NCI-H2196 (cell line): ENCODE measurements around the gene ADM5.

Experiments used
- DNase-seq: peaks from one replicate; lab custom pipeline; 2025; ENCODE audit not compliant: unreplicated experiment; lab: John Stamatoyannopoulos, UW

ADM5 gene

DNA sequence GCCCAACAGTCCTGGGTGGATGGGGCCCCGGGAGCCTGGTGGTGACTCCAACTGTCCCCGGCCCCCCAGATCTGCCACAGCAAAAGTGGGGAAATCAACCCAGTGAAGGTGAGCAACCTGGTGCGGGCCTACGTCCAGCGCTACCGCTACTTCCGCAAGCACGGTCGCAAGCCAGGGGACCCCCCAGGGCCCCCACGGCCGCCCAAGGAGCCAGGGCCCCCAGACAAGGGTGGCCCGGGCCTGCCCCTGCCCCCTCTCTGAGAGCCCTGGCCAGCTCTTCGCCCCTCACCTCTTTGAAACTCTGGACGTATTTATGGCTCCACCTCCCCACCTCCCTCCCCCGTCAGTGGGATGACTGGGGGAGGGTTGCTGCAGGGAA is 31.3 kb upstream of the ADM5 start:
- no peak for DNase-seq

DNA sequence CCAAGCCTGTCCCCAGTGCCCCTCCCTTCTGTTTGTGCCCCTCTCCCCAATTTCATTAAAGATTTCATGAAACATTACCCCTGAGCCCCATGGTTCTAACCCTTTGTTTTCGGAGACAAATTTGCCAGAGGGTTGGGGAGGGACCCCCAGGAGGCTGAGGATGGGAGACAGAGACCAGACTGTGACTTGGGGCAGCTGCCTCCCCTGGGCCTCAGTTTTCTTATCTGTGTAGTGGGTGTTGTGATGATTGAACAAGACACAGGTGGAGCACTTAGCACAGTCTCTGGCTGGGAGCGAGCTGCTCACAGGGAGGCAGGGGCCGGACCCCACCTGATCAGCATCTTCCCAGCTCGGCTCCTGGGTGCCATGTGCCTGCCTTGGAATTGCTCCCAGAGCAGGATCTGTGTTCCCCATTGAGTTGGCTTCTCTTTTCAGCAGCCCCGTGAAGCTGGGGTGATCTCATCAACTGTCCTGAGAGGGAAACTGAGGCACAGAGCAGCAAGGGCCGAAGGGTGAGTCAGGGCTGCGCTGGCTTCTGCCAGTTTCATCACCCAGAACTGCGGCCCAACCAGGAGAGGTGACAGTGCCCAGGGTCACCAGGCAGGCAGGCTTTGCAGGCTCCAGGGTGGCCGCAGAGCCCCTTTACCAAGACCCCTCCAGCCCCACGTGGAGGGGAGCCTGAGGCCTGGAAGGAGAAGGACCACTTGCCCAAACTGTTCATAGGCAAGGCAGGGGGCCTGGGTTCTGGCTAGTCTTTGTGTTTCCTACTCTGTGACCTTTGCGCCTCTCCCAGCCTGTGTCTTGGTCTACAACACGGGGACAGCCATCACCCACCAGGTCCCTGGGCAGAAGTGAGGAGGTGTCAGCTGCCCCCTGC is 30.6 kb upstream of the ADM5 start:
- no peak for DNase-seq

DNA sequence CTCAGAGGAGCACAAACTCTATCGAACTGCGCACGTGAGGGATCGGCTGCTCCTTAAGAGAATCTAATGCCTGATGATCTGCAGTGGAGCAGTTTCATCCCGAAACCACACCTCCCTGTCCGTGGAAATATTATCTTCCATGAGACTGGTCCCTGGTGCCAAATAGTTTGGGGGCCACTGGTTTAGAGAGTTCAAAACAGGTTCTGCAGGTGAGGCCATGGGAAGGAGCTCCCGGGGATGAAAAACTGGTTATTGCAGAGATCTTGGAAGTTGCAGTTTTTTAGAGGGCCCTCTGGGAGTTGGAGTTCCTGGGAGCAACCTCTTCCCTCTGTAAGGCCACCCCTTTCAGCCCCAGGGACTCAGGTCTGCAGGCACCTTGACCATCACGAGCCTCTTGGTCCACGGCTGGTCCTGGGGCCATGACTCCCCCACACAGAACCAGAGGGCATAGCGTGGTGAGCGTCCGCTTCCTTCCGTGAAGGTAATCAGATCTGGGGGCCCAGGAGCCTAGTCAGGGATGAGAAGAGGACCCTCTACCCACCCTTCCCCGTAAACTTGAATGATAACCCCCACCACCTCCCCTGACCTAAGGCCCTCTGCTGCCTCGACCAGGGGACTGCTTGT is 28.9 kb upstream of the ADM5 start:
- DNase-seq: no peak

DNA sequence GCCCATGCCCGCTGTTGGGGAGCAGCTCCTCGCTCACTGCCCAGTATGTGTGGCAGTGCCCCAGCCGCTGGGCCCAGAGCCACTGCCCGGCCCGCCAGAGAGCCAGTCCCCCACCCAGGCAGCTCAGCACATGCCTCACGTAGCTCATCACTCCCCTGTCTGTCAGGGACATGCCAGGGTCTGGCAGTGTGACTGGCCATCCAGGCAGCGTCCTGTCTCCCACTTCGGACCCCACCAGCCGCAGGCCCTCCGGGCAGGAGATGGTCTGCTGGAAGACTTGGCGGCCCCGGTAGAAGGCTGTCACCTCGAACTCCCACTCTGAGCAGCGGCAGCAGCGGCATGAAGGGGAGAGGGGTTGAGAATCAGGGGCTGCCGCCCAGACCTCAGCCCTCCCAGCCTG is 27.4 kb upstream of the ADM5 start:
- DNase-seq: no peak

DNA sequence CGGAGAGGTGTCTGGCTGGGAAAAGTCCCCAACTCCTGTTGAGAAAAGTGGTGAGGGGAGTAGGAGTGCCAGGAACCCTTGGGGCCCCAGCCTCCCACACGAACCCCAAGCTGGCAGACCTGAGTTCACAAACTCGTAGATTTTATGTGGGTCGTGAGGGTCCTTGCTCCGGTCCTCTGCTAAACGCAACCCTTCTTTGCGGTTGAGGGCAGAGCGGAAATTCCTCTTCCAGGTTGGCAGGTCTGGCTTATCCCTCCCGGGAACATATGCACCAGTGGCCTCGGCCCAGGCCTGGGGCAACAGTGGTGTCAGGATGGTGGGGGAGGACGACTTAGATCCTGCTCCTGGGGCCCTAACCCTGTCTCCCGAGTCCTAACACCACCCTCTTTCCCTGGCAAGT is 26.2 kb upstream of the ADM5 start:
- DNase-seq: no peak

DNA sequence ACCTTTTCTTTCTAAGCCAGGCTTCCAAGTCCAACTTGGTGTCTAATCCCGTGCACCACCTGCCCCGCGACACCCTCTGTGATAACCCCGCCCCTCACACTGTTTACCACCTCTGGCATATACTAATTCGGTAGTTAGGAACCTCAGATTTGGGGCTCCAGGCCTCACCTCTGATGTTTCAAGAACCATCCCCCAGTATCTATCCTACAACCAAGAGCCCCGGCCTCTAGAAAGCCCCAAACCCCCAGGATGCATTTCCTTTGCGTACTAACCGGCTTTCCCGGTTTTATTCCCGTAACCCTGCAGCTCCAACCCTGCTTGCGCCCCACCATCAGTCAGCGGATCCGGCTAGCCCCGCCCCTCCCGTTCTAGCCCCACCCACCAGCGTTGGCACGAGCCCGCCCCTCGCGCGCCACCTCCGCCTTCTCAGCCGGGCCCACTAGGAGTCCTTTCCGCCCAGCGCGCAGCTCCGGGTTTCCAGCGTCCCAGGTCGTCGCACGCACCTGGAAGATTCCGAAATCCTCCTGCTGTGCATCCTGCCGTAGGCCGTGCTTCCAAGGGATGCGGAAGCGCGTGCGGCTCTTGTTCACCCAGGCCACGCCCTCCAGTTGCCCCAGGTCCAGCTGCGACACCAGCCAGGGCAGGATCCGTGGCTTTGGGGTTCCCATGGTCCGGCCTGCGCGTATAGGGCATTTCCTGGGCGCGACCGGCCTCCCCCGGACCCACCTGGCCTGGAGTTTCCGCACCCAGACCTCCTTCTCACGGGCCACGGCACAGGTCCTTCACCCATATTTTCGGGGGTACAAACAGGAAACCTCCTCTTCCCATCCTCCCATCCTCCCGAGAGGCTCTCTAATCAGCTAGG is 25.0 kb upstream of the ADM5 start:
- DNase-seq: peak; percentile 91

DNA sequence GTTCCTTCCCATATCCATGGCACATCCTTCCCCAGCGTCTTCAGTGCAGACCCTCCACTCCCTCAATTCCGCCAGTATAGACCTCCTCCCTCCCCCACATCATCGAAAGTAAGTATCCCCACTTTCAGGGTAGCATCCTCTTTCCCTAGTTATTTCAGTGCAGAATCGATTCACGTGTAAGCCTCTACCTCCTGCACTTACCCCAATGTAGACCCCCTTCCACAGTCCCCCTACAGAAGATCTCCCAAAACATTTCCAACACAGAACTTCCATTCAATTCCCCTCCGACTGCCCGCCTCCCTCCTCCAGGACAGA is 24.4 kb upstream of the ADM5 start:
- DNase-seq: no peak

DNA sequence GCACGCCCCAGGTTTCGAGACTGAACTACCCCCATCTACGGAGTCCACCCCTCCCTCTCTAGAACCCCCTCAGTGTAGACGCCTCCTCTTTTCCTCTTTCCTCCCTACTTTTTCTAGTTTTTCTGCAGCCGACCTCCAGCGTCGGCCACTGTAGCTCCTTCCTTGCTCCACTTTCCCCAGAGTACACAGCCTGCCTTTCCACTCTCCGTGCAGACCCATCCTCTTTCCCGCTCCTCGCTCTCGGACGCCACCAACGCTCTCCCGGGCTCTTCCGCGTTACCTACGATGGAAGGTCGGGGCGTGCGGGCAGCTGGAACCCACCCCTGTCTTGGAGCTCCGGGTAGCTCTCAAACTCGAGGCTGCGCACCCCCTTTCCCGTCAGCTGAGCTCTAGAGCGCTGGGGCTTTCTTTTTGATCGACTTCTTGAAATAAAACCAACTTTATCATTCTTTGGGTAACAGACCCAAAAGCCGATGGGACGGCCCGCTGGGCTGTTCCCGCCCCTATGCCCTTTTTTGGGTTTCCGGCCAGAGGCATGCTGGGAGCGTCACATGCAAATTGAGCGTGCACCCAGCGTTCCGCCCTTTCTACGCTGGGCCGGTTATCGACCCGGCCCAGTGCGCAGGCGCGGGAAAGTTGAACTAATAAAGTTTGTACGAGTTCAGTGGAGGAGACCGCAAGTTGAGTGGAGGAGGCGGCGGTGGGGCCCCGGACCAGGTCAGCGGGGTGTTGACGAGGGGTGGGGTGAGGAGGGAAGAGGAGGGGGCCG is 23.9 kb upstream of the ADM5 start, which contains the start of the genes BCL2L12 and IRF3:
Gene BCL2L12 (plus strand): TSS at position 583 of the 769 bp plus-strand sequence. CDS start 760 bp downstream, outside the sequence.
Gene IRF3 (minus strand): TSS at position 507 of the 769 bp plus-strand sequence. CDS start 1,019 bp downstream, outside the sequence.
- peak; percentile 96 for DNase-seq

DNA sequence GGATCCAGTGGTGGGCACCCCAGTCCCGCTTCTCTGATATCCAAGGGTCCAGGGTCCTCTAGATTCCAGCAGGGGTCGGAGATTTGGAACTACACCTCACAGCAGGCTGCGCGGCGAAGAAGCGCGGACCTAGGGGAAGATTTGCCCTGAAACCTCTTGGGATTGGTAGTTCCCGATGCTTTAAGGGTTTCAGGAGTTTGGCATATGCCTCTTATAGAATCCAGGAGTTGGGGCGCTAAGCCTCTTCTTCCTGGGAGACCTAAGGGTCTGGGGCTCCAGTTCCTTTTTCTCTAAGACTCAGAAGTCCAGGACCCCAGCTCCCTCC is 23.3 kb upstream of the ADM5 start:
- no peak for DNase-seq

DNA sequence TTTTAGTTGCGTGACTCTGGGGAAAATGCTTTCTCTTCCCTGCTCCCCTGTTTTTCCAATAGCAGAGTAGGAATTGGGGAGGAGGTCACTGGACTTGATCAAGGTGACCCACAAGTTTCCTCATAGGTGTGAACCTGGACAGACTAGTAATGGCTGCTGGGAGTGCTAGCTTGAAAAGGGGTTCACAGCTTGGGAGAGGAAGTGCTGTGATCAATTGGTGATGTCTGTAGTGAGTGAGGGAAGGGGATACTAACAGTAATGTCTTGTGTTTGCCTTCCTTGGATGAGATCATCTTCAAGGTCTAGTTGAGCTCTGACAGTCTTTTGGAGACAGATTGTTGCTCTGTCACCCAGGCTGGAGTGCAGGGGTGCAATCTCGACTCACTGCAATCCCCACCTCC is 21.9 kb upstream of the ADM5 start:
- no peak for DNase-seq

DNA sequence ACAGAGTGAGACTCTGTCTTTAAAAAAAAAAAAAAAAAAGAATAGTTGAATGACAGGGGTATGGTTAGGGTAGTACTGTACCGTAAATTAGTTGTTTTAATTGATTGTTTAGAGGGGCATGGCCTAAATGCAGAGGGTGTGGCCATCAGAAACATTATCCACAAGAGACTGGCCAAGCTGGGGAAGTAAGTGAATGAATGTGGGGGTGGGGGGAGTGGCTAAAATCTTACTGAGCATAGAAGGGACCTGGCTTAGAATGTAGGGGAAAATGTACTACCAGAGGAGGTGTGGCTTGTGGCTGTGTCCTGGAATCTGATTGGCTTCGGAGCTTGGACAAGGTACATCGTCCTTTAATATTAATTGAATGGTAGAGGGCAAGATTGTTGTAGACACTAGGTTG is 19.9 kb upstream of the ADM5 start:
- DNase-seq: no peak

DNA sequence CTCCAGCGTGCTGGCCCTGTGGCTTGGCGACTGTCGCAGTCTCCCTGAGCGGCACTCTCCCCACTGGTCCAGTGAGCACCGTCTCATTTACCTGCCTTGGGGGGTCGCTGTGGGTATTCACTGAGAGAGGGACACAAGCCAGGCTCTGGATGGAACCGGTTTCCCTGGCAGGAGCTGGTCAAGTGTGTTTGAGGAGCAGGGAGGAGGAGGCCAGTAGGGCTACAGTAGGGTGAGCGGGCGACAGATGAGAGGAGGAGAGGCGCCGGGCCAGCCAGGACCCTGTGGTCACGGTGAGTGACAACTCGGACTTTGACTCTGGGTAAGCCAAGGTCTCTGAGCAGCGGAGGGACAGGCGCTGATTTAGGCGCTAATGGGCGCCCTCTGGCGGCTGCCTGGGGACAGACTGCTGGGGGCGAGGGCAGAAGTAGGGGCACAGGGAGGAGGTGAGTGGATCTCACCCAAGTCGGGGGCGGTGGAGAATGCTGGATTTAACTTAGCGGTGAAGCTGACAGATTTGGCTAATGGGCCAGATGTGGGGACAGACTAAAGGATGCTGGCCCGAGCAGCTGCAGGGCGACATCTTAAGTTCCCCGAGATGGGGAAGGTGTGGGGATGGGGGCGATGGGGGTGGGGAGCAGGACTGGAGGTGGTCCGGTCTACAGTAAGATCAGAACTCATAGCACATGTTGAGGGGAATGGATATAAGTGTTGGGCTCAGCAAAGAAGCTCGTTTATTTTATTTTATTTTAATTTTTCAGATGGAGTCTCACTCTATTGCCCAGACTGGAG is 17.1 kb upstream of the ADM5 start:
- peak; percentile 78 for DNase-seq

DNA sequence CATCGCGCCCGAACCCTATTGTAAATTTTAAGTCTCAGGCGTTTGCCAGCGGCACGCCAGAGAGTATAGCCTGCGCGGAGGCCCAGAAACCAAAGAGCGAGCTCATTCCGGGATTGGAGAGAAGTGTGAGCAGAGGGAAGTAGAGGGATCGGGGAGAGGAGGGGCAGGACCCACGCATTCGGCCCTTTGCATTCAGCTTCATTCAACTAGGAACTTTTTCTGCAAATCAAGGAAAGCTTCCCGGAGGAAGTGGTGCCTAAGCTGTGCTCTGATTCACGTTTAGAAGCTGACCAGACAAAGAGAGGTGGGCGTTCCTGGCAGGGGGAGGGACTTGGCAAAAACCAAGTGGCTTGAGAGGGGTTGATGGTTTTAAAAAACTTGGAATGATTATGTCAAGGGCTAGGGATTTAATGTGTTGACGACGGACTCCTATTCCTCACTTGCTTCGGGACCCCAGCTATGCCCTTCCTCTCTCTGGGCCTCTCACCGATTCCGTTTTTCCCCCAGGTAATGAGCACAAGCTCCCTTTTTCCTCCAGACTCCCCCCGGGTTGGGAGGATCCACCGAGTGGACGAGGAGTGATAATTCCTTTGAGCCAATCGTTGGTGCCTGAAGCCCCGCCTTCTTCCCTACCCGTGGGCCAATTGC is 13.1 kb upstream of the ADM5 start:
- DNase-seq: peak; percentile 87

DNA sequence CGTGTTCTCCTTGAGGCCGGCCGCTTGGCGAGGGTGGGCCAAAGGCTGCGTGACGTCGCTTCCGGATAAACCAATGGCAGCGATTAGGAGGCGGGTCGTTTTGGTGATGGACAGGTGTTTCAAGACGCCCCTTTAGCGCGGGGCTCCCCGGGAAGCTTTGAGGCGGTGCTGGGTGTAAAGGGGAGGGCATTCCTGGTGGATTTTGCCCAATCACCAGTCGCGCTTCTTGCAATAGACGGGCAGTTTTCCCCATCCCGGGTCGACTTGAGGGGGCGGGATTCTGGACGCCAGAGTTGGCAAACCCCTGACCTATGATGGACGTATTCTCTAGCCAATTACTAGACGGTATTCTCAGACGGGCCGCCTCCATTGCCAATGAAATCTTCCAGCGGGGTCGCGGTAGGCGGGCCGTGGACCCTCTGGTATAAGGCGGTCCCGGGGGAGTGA is 12.6 kb upstream of the ADM5 start:
- DNase-seq: peak; percentile 99

DNA sequence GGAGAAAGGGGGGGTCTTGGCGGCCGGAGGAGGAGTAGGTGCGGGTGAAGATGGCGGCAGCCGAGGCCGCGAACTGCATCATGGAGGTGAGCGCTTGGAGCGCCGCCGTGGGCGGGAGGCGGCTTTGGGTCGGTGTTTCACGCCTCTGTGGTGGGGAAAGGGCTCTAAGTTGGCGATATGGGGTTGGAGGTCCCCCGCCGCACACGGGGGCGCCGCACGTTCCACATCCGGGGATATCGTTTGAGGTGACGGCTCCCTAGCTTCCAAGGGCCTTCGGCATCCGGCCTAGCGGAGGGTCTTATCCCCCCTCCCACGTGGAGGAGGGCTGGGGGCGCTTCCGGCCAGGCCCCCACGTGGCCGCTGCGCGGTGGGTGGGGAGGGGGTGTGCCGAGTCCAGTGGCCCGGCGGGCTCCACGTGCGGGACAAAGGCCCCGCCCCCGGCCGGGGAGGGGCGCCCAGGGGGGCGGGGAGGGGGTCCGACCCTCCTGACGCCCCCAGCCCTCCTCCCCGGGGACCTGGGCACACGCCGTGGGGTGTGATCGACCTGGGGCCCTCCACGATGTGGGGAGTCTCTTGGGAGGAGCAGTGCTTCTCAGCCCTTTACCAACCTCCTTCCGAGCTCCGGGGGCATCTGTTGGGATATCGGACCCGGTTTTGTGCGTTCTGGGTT is 12.0 kb upstream of the ADM5 start, which contains the start of gene PRMT1:
Gene PRMT1 (plus strand): TSS at position 41 of the 670 bp plus-strand sequence. CDS start 10 bp downstream, at position 51.
- peak; percentile 37 for DNase-seq

DNA sequence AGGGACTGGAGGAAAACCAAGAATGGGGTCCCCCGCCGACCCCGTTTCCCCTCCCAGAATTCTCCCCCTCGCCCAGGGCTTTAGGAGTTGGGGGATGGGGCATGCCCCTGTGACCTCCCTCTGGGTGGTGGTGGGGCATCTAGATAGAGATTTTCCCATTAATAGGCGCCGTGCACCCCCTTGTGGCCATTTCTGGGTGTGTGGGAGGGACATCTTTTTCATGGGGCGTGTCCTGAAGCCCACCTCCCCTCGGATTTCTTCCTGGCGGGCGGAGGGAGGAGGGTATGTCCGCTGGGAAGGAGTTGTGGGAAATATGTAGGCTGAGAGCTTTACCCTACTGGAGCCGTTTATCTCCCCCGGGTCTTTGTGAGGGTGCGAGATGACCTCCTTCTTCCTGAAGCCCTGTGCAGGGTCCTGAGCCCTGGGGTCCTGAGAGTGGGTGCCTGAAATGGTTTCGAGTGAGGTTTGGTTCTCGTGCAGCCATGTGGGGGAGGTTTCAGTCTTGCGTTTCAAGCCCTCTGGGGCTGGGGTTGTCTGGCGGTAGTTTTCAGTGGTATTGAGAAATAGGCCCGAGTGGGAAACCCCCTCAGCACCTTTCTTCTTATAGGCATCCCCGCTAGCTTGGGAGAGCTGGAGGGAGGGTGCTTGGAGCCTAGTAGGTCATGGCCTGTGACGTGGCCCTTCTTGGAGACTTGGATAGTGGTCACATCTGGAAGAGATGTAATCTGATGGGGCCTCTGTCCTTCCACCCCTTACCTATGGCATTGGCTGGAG is 11.3 kb upstream of the ADM5 start:
- DNase-seq: peak; percentile 59

DNA sequence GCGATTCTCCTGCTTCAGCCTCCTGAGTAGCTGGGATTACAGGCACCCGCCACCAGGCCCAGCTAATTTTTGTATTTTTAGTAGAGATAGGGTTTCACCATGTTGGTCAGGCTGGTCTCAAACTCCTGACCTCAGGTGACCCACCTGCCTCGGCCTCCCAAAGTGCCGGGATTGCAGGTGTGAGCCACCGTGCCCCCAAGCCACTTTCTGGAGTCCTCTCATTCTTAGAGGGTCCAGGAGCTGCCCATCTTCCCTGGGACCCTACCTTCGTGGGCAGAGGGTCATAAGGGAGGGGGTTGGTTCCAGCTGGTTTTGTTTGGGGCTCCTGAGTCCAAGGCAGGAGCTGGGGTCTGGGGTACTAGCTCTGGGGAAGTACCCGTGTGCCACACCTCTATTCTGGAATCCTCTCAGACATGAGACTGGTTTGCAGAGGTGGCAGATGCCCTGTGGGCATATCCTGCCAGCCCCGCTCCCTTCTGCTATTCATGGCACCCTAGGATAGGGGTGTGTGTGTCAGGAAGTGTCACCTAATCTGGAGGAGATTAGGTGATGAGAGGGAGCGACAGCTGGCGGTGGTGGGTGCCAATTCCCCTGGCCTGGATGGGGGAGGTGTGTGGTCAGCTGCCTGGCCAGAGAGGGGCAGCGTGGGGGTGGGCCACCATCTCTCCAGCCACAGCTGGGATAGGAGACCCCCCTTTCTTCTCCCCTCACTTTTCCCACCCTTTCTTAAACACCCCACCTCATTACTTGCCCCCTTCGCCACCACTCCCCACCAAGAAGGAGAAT is 10.2 kb upstream of the ADM5 start:
- DNase-seq: peak; percentile 57
